ENCODE measurements around the gene RAB11FIP4. TPM values are rescaled to one million over a fixed set of nuclear protein-coding genes. Genes with fewer than 3 reads are reported as not detected.

RAB11FIP4 gene
- total and polyA plus RNA-seq, 9 donors, result 1.8 to 16.5 (median 6.4) TPM

DNA sequence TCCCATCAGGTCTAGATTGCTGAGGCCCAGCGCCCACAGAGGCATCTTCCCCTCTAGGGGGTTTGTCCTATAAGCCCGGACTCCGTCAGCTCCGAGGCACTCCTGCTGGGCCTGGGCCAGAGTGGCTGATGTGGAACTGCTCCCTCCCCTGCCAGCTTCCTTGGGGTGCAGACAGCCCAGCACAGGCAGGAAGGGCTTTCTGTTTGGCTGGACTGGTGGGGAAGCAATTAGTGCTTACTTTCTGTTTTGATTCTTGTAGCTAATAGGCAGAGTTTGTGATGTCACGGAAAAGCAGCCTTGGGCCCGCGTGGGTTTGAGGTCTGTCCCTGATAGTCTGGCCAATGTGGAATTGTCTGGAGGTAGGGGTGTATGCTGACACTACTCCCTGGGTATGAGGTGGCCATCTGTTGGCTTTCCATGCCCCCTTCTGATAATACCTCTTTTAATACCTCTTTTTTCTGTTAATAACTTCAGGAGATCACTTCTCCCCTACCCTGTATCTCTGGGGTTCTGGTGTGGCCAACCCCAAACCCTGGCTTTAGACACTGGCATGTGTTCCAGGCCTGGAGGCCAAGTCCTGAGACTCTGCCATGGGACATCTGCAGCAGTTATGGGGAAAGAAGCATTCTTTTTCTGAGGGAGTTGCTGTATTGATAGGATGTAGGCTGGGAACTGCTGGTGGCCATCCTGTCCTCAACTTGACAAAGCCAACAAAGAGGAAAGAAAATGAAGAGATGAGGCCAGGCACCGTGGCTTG is 190.9 kb downstream of the RAB11FIP4 start:
- H3K27ac ChIP-seq, result peak overlapping the region in 1 of 2 donors; percentile 68

DNA sequence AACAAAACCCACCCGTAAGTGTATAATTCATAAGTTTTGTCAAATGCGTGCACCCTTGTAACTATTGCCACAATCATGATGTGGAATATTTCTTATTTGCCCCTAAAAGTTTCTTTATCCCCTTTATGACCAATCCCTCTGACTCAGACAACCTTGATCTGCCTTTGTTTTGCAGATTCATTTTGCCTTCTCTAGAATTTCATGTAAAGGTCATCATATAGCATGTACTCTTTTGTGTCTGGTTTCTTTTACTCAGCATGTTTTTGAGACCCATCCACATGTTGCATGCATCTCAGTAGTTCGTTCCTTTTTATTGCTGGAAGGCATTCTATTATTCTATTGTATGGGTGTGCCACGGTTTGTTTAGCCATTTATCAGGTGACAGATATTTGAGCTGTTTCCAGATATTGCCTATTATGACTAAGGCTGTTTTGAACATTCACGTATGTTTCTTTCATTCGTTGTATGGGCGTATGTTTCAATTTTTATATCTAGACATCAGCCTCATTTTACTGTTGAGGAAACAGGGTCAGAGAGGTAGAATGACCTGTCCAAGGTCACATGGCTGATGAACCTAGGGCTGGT is 192.4 kb downstream of the RAB11FIP4 start:
- intact Hi-C loops (cut with DNase I), result no loop called here

More for the DNA sequence above, 190.9 kb downstream of the RAB11FIP4 start:
- WGBS, 3 donors, result 51 to 74% (median 71%) methylated on average over 8 of the region's 8 CpGs
- DNase-seq, result peak in 3 of 5 donors; percentile 41 to 51 (median 50)
- H3K4me1 ChIP-seq (ENCODE audit: insufficient read depth), result peaks cover 12% of the 10 kb centered on the region
- intact Hi-C loops (cut with DNase I), result no loop called here
- H3K36me3 ChIP-seq, result no peaks in the 10 kb centered on the region
- no peaks in the 10 kb centered on the region for H3K27me3 ChIP-seq
- no peak overlapping the region for H3K4me3 ChIP-seq
- H3K9me3 ChIP-seq, result no peaks in the 10 kb centered on the region
- TF ChIP-seq POLR2A (IDR thresholded peaks at IDR 0.05), result no peak
- no peak for TF ChIP-seq EP300 (IDR thresholded peaks at IDR 0.05)
- TF ChIP-seq, protein P1, sequence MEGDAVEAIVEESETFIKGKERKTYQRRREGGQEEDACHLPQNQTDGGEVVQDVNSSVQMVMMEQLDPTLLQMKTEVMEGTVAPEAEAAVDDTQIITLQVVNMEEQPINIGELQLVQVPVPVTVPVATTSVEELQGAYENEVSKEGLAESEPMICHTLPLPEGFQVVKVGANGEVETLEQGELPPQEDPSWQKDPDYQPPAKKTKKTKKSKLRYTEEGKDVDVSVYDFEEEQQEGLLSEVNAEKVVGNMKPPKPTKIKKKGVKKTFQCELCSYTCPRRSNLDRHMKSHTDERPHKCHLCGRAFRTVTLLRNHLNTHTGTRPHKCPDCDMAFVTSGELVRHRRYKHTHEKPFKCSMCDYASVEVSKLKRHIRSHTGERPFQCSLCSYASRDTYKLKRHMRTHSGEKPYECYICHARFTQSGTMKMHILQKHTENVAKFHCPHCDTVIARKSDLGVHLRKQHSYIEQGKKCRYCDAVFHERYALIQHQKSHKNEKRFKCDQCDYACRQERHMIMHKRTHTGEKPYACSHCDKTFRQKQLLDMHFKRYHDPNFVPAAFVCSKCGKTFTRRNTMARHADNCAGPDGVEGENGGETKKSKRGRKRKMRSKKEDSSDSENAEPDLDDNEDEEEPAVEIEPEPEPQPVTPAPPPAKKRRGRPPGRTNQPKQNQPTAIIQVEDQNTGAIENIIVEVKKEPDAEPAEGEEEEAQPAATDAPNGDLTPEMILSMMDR (IDR thresholded peaks at IDR 0.05), result no peak

DNA sequence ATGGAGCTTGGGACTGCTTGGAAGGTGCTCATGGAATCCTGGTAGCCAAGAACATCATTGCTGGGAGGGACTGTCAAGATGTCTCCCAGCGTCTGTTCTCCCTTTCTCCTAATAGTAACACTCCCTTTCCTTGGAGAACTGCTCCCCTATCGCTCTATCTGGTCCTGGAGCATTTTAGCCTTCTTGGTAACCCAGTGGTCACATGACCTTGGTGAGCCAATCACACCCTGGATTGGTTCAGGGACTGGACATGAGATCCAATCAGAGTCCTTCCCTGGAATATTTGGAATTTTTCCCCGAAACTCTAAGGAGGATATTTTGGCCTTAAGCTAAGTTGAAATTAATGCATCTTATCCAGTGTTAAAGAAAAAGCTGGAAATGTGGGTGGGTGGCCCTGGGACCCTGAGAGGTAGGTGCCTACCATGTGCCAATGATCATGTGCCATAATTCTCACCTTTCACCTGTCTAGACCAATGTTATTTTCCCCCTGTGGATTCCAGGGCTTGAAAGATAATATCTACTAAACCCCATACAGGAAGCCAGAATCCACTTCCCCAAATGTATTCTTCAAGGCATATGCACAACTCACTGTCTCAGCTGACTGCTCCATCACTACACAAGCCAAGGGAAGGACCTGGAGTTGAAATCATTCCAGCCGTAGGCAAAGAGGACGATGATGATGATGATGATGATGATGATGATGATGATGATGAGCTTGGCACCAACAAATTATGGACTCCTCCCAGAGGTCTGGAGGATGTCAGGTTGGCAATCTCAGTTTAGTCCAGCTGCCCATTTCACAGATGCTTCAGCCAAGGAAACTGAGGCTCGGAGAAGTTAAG is 193.2 kb downstream of the RAB11FIP4 start:
- no peak for DNase-seq
- no peaks in the 10 kb centered on the region for H3K36me3 ChIP-seq
- TF ChIP-seq POLR2A (IDR thresholded peaks at IDR 0.05) (no peak), EP300 (IDR thresholded peaks at IDR 0.05) (no peak)
- TF ChIP-seq, protein P1 (IDR thresholded peaks at IDR 0.05), result no peak
- no peak overlapping the region for H3K27ac ChIP-seq
- no peaks in the 10 kb centered on the region for H3K9me3 ChIP-seq
- H3K27me3 ChIP-seq, result no peaks in the 10 kb centered on the region
- 85 to 94% (median 91%) methylated on average over 6 of the region's 6 CpGs for WGBS, 3 donors
- H3K4me1 ChIP-seq (ENCODE audit: insufficient read depth), result peaks cover 12% of the 10 kb centered on the region
- no peak overlapping the region for H3K4me3 ChIP-seq
- intact Hi-C loops (cut with DNase I), result no loop called here

More for the DNA sequence above, 192.4 kb downstream of the RAB11FIP4 start:
- no peaks in the 10 kb centered on the region for H3K9me3 ChIP-seq
- H3K4me1 ChIP-seq (ENCODE audit: insufficient read depth), result peaks cover 12% of the 10 kb centered on the region
- no peaks in the 10 kb centered on the region for H3K27me3 ChIP-seq
- 80 to 81% (median 81%) methylated on average over 7 of the region's 7 CpGs for WGBS, 3 donors
- H3K4me3 ChIP-seq, result no peak overlapping the region
- DNase-seq, result no peak
- H3K27ac ChIP-seq, result no peak overlapping the region
- no peak for TF ChIP-seq POLR2A (IDR thresholded peaks at IDR 0.05)
- TF ChIP-seq, protein P1 (IDR thresholded peaks at IDR 0.05), result no peak
- TF ChIP-seq EP300 (IDR thresholded peaks at IDR 0.05), result no peak
- H3K36me3 ChIP-seq, result no peaks in the 10 kb centered on the region

DNA sequence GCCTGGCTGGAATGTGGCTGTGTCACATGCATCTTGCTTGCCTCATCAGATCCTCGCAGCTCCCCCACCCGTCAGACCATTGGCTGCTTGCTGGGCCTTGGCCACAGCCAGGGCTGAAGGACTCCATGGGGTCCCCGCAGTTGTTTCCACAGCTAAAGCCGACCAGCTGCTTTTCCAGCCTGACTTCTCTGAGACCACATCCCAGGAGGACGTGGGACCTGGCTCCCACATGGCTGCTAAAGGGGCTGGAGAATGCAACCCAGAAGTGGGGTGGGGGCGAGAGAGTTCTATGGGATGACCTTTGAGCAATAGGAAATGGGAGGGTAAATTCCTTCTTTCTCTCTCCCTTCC is 193.8 kb downstream of the RAB11FIP4 start:
- no peaks in the 10 kb centered on the region for H3K9me3 ChIP-seq
- H3K4me3 ChIP-seq, result no peak overlapping the region
- H3K27ac ChIP-seq, result no peak overlapping the region
- no peak for DNase-seq
- H3K36me3 ChIP-seq, result no peaks in the 10 kb centered on the region
- H3K4me1 ChIP-seq (ENCODE audit: insufficient read depth), result peaks cover 12% of the 10 kb centered on the region
- intact Hi-C loops (cut with DNase I), result no loop called here
- H3K27me3 ChIP-seq, result no peaks in the 10 kb centered on the region
- TF ChIP-seq POLR2A (IDR thresholded peaks at IDR 0.05) (no peak), EP300 (IDR thresholded peaks at IDR 0.05) (no peak)
- TF ChIP-seq, protein P1 (IDR thresholded peaks at IDR 0.05), result no peak
- WGBS, 3 donors, result 81 to 90% (median 86%) methylated on average over 6 of the region's 6 CpGs
